AML-193 (cell line): ENCODE data around the gene ZFP92.

Source experiments
- DNase-seq, 2 experiments: peaks; one replicate each; lab custom pipeline; 2025; lab: John Stamatoyannopoulos, UW

Gene ZFP92

DNA sequence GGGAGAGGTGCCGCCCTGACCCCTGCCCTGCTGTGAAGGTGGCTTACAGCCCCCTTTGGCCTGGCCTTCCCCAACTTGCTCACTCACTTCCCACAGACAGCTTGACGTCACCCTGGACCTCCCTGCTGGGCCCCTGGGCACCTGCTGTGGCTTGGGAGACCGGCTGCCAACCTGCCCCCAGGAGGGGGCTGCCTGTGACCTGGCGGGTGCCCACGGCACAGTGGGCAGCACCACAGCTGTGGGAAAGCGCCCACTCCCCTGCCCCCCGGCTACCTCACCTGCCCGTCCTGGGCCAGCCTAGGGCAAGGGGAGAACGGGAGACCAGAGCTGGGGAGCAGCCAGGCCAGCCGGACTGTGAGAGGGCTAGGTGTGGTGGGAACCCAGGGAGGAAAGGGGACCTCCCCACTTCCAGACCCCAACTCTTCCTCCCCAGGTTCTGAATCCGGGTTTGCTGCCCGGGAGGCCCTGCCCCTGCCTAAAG is 2.4 kb upstream of the ZFP92 start:
- no peak for DNase-seq

DNA sequence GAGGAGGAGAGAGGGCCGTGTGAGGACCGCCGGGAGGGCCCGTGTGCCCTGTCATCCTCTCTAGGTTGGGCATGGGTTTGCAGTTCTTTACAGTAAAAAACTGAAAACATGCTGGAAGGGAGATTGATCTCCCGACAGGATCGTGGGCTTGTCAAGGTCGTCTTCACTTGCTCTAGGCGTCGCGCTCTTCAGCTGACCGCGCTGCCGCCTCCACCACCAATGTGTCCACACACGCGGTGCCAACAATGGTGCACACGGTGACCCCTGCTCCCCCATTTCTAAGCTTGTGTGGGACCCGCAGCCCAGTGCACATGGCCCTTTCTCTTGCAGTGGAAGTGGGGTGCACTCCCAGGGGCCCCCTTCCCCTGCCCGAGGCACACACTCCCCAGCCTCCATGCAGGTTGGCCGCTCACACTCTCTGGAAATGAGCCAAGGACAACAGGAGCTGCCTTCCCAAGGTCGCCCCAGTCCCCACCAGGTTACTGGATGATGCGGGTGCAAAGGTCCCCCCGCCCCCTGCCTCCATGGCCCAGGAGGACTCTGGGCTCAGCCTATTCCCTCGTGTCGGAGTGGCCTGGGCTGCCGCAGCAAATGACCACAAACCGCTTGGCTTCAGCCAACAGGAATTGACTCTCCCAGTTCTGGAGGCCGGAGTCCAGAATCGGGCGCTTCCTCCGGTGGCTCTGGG is 1.7 kb upstream of the ZFP92 start:
- DNase-seq, result no peak

DNA sequence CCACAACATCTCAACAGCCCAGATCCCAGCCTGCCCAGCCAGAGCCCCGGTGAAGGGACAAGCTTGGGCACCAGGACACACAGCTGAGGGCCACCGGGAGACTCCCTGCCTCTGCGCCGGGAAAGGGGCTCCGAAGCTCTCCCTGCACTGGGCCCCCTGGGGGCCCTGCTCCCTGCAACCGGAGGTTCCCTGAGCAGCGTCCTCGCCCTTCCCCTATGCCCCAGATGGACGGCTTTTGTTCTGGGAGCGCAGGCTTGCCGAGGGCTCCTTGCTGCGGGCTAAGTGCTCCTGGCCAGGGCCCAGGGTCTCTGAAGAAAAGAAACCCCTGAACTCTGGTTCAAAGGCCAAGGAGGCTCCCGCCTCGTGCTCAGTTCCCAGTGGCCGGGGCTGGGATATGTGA is 899 bp upstream of the ZFP92 start:
- DNase-seq, result no peak

DNA sequence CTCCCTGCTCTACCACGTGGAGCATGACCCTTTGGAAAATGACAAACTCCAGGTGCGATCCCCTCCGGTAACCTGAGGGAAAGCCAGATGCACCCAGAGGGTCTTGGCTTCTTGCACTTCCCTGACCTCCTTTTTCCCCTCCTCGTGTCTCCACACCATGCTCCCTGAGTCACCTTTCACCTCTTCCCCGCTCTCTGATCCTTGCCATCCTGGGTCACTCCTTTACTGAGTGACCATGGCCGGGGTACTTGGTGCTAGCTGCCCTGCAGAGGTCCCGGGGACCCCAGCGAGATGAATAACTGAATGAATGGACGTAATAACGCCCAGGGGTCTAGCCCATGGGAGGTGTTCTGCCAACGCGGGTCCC is 401 bp upstream of the ZFP92 start:
- no peak for DNase-seq

DNA sequence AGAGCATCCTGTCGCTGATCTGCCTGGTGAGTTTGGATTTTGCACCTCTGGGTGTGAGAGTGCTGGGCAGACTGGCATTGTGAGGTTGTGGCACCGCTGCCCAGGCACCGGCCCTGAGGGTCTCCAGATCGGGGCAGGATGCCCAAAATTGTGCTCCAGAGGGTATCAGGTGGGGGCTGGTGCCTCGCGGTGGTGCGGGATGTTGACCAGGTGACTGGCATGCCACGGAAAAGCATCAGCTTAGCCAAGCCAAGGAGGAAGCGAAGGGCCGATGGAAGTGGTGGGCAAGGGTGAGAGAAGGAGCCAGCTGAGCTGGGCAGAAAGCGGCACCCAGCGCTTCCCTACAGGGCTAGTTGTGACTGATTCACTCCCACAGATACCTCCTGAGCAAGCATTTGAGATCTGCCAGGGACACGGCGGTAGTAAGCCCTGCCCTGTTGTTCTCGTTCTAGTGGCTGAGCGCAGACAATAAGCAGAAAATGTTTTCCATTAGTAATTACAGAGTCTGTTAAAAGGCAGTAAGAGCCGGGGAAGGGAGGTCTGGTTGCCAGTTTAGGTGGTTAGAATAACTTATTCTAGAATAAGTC is 809 bp downstream of the ZFP92 start:
- DNase-seq, result no peak

DNA sequence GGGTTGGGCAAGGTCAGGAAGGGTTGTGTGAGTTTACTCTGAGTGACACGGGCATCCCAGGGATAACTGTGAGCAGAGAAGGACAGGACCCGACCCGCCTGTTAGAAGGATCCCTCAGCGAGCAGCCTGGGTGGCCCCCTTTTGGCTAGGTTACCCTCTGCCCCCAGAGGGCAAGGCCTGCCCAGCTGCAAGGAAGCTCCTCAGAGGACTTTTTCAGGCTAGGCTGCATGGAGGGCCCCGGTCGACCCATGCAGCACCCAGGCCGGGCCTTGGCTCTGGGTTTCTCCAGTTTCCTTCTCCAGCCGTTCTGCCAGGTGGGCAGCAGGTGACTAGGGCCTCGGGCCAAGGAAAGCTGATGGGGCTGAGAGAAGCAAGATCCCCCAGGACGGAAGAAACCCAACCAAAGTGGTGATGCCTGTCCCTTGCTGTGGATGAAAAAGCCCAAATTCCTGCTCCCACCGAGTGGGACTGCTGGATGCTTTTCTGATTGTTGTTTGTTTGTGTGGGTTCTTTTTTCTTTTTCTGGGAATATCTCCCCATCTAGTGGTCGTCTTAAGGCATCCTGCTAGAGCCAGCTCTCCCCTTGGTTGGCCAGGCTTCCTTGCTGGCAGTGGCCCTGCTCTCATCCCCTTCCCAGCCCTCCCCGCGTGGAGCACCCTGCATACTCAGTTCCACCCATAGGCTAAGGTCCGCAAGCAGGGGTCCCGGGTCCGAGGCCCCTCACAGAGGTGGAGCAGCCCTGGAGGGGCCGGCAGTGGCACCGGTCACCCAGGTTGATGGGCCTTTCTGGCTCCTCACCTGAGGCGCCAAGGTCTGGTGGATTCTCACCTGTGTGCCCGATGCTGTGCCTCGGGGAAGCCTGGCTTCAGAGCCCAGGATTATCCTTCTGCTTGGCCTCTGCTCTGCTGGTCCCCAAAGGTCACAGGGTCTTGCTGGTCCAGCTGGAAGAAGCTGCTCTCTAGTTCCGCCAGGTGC is 1.8 kb downstream of the ZFP92 start:
- no peak for DNase-seq

DNA sequence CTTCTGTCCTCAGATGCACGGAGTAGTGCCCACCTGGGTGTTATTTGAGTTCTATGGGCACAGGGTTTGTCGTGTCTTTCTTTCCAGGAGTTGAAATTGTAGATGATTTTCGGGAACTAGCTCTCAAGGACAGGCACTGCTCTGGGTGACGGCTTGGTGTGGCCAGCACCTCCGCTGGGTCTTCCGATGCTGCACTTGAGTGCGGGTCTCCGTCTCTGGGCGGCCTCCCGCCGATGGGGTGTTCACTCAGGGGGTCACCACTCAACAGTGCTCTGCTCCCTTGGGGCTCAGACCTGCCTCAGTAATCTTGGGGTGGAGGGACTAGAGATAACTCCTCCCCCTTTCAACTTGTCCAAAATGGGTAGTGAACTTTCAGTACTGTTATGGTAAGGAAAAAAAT is 2.5 kb downstream of the ZFP92 start:
- DNase-seq, result no peak

DNA sequence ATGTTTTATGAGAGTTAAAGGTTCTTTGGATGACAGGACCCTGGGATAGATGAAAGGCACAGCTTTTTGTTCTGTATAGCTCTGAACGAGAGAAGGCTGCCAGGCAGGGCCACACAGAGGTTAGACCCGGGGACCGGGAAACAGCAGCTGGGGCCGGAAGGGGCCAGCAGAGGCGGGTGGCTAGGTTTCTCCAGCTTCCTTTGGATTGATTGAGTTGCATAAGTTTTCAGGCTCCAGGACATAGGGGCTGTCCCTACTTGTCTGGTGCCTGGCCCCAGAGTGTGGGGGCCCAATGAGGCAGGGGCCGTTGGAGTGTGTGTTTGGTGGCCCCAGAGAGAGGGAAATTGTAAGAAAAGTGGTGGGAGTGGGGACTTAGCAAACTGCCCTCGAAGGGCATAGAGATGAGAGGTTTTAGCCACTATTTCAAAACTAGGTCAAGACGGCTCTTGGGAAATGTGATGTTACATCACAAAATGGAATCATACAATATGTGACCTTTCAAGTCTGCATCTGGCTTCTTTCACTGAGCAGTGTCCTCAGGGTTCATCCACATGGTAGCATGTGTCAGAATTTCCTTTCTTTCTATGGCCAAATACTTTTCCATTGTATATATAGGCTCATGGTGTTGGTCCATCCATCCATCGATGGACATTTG is 3.7 kb downstream of the ZFP92 start:
- DNase-seq, result peak; percentile 14 to 42

DNA sequence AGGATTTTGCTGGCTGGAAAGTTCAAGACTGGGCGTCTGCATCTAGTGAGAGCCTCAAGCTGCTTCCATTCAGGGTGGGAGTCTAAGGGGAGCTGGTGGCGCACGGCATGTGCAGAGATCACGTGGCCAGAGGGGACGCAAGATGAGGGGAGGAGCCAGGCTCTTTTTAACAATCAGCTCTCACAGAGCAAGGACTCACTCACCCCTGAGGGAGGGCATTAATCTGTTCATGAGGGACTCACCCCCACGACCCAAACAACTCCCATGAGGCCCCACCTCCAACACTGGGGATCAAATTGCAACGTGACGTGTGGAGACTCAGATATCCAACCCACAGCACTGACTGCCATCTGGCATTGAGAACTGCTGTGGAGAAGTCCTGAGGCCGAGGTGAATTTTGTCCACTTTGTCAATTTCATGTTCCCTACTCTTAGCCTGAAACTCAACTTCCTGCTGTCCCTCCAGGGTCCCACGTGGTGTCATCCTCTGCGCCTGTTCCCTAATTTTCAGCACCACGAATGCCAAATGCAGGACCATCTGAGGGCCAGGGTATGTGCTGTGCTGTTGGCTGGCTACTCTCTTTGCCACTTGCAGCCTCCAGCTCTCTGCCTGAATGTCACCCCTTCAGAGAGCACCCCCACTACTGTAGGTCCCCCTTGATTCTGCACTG is 5.6 kb downstream of the ZFP92 start:
- DNase-seq, result no peak

DNA sequence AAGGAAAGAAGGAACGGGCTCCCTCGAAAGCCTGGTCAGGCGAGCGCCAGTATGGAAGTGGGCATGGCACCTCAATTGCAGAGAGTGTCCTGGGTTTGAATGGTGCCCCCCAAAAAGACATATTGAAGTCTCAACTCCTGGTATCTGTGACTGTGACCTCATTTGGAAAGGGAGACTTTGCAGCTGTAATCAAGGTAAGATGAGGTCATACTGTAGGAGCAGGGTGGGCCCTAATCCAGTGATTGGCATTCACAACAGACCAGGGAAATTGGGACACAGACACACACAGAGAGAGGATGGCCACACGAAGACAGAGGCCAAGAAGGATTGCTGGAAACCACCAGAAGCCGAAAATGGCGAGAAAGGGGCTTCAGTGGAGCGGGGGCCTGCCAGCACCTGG is 6.4 kb downstream of the ZFP92 start:
- no peak for DNase-seq

DNA sequence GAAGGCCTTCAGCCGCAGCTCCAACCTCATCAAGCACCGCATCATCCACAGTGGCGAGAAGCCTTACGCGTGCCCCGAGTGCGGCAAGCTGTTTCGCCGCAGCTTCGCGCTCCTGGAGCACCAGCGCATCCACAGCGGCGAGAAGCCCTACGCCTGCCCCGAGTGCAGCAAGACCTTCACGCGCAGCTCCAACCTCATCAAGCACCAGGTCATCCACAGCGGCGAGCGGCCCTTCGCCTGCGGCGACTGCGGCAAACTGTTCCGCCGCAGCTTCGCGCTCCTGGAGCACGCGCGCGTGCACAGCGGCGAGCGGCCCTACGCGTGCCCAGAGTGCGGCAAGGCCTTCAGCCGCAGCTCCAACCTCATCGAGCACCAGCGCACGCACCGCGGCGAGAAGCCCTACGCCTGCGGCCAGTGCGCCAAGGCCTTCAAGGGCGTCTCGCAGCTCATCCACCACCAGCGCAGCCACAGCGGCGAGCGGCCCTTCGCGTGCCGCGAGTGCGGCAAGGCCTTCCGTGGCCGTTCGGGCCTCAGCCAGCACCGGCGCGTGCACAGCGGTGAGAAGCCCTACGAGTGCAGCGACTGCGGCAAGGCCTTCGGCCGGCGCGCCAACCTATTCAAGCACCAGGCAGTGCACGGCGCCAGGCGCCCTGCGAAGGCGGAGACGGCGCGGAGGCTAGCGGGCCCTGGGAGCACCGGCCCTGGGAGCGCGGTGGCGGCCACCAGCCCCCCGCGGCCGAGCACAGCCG is 9.8 kb downstream of the ZFP92 start:
- no peak for DNase-seq

DNA sequence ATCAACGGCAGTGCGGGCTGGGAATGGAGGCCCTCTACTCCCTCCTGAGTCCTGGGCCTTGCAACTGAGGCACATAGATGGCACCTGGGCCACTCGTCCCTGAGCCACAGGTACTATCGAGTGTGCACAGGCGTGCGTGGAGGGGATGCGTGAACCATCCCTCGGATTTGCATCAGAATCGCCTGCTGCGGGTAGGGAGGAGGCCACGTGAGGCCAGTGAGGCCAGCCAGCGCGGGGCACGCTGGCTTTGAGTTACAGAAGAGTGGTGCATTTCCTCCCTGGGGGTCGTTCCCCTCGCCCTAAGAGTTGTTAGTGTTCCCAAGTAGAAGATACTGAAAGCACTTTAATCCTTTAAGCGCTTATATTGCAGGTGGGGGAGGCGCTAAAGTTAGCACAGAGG is 10.6 kb downstream of the ZFP92 start:
- DNase-seq, result no peak

DNA sequence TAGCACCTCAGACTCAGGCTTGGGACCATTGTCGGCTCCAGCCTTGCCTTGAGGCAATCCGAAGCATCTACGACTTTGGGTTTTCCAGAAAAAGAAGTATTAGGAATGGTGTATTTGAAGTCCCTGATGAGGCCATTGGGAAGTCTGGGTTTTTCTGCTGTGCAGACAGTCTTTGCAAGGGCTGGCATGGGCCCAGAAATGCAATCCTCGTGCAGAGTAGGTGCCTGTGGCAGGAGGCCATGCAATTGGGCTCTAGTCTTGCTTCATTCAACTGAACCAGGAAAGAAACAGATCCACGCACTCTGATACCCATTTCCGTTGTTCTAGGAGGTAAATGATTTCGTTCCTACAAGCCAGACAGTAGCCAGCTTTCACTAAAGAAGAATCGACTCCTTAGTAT is 12.4 kb downstream of the ZFP92 start:
- peak; percentile 7 to 10 for DNase-seq

DNA sequence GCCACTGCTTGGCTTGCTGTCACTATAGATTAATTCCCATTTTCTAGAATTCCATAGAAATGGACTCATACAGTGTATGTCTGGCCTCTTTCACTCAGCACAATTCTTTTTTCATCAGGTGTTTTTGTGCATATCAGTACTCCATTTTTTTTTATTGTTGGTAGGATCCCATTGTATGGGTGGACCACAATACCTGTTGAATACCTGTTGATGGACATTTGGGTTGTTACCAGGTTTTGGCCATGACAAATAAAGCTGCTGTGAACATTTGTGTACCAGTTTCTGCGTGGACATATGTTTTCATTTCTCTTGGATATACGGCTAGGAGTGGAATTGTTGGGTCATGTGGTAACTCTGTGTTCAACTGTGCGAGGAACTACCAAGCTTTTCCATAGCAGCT is 14.9 kb downstream of the ZFP92 start:
- no peak for DNase-seq

DNA sequence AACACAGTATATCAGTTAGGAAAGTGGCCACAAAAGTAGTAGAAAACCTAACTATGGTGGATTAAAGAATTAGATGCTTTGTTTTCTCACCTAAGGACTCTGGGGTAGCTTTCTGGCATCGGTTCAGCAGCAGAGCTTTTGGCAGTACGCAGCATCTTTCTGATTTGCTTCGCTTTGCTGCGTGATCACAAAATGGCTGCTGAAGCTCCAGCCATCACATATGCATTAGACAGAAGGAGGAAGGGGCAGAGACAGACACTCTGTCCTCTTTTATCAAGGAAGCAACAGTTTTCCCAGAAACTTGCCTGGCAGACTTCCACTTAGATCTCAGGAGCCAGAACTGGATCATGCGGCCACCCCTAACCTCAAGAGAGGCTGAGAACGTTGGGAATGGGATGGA is 19.5 kb downstream of the ZFP92 start:
- DNase-seq, result no peak

DNA sequence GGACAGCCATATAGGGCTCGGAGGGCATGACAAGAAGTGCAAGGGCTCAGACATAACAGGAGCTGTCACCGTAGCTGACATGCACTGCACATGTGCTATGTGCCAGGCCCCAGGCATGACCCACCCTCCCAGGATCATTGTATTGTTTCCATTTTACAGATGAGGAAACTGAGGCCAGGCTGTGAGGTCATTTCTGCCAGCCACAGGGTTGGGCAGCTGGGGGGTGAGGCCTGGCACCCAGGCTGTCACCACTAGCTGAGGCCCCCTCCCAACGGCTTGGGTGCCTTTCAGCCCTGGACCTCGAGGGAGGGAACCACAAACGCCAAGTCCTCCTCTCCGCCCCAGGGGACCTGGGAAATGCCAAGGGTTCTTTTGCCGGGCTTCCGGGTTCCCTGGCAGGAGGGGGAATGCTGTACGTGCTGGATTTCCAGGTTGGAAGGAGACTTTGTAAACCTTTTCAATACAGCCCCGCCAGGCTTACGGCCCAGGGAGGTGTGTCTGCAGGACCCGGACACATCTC is 21.9 kb downstream of the ZFP92 start:
- no peak for DNase-seq

DNA sequence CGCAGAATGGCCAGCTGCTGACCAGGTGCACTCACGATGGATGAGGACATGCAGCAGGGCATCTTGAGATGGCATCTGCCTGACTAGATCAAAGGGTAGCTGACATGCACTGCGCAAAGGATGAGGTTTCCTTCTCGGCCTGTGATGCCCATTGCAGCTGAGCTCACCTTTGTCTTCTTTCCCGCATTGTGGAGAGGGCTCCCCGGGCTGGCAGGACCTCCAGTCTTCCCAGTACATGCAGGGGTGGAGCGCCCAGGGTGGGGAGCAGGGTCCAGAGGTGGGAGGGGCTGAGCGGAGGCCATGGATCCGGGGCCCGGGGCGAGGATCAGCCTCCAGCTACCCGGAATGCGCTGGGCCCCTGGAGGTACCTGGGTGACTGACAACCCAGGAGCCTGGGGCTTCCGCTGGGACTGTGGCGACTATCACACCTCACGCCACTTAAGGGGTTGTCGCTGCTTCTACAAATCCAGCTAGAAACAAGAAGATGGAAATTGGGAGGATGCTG is 22.6 kb downstream of the ZFP92 start:
- DNase-seq, result no peak

DNA sequence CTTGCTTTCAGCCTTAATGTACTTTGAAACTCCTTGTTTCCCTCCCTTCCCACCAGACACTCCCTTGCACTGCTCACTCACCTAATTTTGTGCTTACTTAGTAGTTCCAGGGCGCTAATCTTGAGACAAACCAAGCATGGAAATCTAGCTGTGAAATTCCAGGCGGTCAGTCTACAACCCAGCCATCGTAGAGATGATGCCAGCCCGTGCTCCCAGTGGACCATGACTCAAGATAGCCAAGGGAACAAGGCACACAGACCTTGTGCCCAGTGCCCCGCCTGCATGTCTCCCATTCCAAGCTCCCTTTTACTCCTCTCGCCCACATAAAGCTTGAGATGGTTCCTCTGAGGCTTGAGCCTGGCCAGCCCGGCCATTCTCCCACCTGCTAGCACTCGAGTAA is 23.5 kb downstream of the ZFP92 start:
- DNase-seq, result no peak

DNA sequence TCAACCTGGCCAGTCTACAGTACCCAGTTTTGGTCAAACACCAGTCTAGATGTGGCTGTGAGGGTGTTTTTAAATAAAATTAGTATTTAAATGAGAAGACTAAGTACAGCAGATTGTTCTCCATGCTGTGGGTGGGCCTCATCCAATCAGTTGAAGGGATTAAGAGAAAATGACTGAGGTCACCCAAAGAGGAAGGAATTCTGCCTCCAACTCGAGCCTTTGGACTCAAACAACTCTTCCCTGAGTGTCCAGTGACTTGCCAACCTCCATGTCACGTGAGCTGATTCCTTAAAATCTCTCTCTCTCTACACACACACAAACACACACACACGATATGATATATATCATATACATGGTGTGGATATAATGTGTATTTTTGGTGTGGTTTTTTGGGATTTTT is 24.6 kb downstream of the ZFP92 start:
- DNase-seq, result no peak

DNA sequence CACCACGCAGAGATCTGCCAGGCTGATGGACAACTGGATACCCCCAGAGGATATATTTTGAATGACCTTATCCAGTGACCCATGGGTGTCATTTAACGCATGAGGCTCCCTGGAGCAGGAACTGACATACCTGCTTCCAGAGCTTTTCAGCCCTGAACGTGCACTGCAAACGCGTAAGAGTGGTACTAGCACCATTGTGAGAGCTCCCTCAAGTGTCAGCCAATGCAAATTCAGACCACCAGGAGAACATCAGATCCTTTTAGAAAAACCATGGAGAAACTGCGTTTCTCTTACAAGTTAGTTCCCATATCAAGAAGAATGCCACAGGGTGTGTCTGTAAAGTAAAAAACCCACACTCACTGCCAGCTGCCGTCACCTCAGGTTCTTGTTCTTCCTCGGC is 27.3 kb downstream of the ZFP92 start:
- no peak for DNase-seq

DNA sequence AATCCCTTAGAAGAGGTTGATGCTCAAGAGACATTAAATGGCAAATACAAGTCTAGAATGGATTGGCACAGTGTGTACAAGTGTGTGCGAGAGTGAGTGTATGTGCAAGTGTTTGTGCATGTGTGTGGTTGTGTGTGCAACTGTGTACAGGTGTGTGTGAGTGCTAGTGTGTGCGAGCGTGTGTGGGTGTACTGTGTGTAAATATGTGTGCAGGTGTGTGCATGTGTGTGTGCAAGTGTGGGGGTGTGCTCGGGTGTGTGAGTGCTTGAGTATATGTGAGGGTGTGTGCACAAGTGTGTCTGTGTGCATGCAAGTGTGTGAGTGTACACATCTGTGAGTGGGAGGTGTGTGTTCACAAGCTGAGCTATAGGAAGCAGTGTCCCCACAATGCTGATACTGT is 28.7 kb downstream of the ZFP92 start:
- no peak for DNase-seq
